NCI-H524 treated with DMSO at 0.1 percent for 48 hours (cell line): Measurements from ENCODE around the gene CDK4.
"Not testable (repeated sequence)": the region's sequence is repeated elsewhere in the genome, so short reads cannot be mapped to it uniquely, and the experiment has no call there.

ENCODE experiments used
- DNase-seq: peaks from one replicate; lab custom pipeline; 2025; lab: John Stamatoyannopoulos, UW

Gene CDK4

GRCh38 chr12:57724936-57725740 is 27.0 kb downstream of the CDK4 start:
- no peak for DNase-seq

- DNase-seq: no peak
These were observed 27.8 kb downstream of the CDK4 start for GRCh38 chr12:57724003-57724935.

GRCh38 chr12:57723630-57723962 is 28.5 kb downstream of the CDK4 start:
- no peak for DNase-seq

- DNase-seq: peak; percentile 35
These were observed 29.1 kb downstream of the CDK4 start for GRCh38 chr12:57722716-57723629.

GRCh38 chr12:57721846-57722608 is 30.1 kb downstream of the CDK4 start:
- DNase-seq: not testable (repeated sequence)

GRCh38 chr12:57720606-57721595 is 31.2 kb downstream of the CDK4 start:
- no peak for DNase-seq

- DNase-seq: no peak
These were observed 32.1 kb downstream of the CDK4 start for GRCh38 chr12:57719777-57720605.

GRCh38 chr12:57718641-57719528 is 33.2 kb downstream of the CDK4 start:
- no peak for DNase-seq

GRCh38 chr12:57717846-57718640 is 34.1 kb downstream of the CDK4 start:
- DNase-seq: no peak

- no peak for DNase-seq
These were observed 35.0 kb downstream of the CDK4 start for GRCh38 chr12:57717131-57717530.

- no peak for DNase-seq
These were observed 35.8 kb downstream of the CDK4 start for GRCh38 chr12:57716305-57716704.

- no peak for DNase-seq
These were observed 36.3 kb downstream of the CDK4 start for GRCh38 chr12:57715786-57716185.

GRCh38 chr12:57715036-57715748 is 36.9 kb downstream of the CDK4 start:
- not testable (repeated sequence) for DNase-seq

- DNase-seq: no peak
These were observed 38.9 kb downstream of the CDK4 start for GRCh38 chr12:57713209-57713608.

GRCh38 chr12:57712701-57713100 is 39.4 kb downstream of the CDK4 start:
- DNase-seq: no peak

- DNase-seq: no peak
These were observed 43.8 kb downstream of the CDK4 start for GRCh38 chr12:57708296-57708695.

- no peak for DNase-seq
These were observed 44.9 kb downstream of the CDK4 start for GRCh38 chr12:57707250-57707649.
